SK-MEL-5 (cell line): ENCODE data around the gene TMEM91. TPM values are rescaled to one million over a fixed set of nuclear protein-coding genes. Genes with fewer than 3 reads are reported as not detected.
A peak's percentile ranks its signal among the peaks of the same experiment; 100 is the strongest.
"Not testable (repeated sequence)": the region's sequence is repeated elsewhere in the genome, so short reads cannot be mapped to it uniquely, and the experiment has no call there.

Source experiments
- DNase-seq: peaks from one replicate; pipeline ENCODE4 v3.0.0-alpha.2; 2016; ENCODE audit warnings: low read depth, low spot score
- in situ Hi-C: cut with HindIII; loops from 2 replicates; pipeline ENCODE4 v1.10.0; 2016; ENCODE audit warnings: low sequenced_read_pairs, high pct_unique_total_duplicates, low pct_unique_long_range_greater_than_20kb
- total RNA-seq: library from RNA; depleted of rRNA; stranded (reverse); fragments of >200 nt; shearing (Covaris generic); gene quantifications from 2 replicates; pipeline ENCODE4 v1.2.3, GENCODE V29; 2014

Gene TMEM91
- total RNA-seq, 1 experiment from 2014 or later = 0.26 TPM

DNA sequence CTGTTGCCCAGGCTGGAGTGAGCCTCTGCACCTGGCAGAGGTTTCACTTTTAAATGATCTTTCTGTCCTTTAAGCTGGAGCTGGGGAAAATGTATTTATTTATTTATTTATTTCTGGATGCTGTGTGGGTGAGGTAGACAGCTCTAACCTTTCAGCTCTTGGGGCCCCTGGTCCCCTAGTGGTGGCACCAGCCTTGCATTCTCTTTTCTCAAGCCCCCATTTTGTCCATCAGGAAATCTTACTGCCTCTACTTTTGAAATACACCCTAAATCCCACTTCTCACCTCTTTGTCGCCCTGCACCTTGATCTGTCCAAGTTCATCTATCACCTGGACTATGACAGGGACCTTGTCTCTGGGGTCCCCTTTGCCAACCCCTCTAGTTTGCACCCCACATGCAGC is 10.2 kb upstream of the TMEM91 start:
- in situ Hi-C loops = no loop called here
- no peak for DNase-seq

GRCh38 chr19:41367848-41368301 is 8.5 kb upstream of the TMEM91 start:
- in situ Hi-C loops = no loop called here
- DNase-seq = no peak

DNA sequence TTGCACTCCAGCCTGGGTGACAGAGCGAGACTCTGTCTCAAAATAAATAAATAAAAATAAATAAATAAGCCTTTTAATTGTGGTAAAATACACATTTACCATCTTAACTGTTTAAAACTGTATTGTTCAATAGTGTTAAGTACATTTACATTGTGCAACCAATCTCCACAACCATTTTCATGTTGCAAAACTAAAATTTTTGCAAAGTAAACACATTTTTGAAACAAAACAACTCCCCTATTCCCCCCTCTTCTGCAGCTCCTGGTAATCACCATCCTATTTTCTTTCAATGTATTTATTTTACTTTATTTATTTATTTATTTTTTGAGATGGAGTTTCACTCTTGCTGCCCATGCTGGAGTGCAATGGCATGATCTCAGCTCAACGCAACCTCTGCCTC is 6.6 kb upstream of the TMEM91 start:
- no peak for DNase-seq
- in situ Hi-C loops = no loop called here

DNA sequence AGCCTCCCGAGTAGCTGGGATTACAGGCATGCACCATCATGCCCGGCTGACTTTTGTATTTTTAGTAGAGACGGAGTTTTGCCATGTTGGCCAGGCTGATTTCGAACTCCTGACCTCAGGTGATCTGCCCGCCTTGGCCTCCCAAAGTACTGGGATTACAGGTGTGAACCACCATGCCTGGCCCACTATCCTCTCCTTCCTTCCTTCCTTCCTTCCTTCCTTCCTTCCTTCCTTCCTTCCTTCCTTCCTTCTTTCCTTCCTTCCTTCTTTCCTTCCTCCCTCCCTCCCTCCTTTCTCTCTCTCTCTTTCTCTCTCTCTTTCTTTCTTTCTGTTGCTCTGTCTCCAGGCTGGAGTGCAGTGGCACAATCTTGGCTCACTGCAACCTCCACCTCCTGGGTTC is 5.2 kb upstream of the TMEM91 start:
- DNase-seq, in situ Hi-C loops: not testable (repeated sequence)

GRCh38 chr19:41371541-41371940 is 4.8 kb upstream of the TMEM91 start:
- in situ Hi-C loops = no loop called here
- DNase-seq = no peak

DNA sequence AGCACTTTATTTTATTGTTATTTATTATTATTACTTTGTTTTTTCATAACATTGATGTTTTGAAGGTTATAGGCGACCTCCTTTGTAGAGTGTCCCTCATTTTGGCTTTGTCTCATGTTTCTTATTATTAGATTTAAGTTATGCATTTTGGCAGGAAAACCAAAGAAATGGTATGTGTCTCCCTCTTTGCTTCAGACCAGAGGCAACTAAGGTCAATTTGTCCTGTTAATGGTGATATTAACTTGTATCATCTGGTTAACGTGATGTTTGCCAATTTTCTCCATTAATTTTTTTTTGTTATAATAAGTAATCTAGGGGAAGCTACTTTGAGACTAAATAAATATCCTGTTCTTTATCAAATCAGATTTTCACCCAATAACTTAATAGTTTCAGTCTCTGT is 3.8 kb upstream of the TMEM91 start:
- in situ Hi-C loops = no loop called here

GRCh38 chr19:41373993-41374392 is 2.3 kb upstream of the TMEM91 start:
- DNase-seq = no peak
- in situ Hi-C loops = no loop called here

More for the DNA sequence above, 3.8 kb upstream of the TMEM91 start:
- DNase-seq = no peak

- in situ Hi-C loops = no loop called here
- DNase-seq = no peak
Observed at GRCh38 chr19:41376998-41377365, 649 bp downstream of the TMEM91 start.

DNA sequence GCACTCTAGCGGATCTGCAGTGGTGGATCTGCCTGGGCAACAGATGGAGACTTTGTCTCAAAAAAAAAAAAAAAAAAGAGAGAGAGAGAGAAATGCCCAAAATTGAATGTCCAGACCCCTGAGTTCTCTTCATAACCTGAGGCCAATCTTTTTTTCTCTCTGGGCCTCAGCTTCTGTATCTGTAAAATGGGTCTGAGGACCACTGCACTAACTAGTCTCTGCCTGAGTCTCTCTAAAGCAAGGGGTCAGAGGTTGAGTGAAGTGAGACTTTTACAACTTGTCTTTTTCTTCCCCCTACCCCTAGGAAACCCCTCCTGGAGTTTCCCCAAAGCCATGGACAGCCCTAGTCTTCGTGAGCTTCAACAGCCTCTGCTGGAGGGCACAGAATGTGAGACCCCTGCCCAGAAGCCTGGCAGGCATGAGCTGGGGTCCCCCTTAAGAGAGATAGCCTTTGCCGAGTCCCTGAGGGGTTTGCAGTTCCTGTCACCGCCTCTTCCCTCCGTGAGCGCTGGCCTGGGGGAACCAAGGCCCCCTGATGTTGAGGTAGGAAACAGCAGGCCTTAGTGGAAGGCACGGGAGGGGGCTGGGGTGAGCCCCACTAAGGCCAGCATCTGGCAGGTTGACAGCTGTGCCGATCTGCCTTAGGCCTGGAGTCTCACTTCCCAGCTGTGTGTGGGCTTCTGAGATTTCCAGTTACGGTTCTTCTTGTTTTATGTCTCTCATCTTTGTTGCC is 1.8 kb downstream of the TMEM91 start:
- in situ Hi-C loops = no loop called here
- no peak for DNase-seq

GRCh38 chr19:41381536-41381935 is 5.2 kb downstream of the TMEM91 start:
- in situ Hi-C loops, DNase-seq: not testable (repeated sequence)

DNA sequence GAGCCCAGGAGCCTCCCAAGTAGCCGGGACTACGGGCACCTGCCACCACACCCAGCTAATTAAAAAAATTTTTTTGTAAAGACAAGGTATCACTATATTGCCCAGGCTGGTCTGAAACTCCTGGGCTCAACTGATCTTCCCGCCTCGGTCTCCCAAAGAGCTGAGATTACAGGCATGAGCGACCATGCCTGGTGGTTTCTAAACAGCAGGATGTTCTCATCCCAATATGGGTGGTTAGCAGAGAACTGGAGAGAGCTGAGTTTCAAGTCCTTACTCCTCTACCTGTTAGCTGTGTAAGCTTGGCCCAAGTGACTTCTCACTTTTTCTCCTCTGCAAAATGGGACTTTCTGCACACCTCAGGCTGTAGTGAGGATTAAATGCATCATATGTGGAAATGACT is 8.0 kb downstream of the TMEM91 start:
- no peak for DNase-seq
- in situ Hi-C loops = no loop called here

DNA sequence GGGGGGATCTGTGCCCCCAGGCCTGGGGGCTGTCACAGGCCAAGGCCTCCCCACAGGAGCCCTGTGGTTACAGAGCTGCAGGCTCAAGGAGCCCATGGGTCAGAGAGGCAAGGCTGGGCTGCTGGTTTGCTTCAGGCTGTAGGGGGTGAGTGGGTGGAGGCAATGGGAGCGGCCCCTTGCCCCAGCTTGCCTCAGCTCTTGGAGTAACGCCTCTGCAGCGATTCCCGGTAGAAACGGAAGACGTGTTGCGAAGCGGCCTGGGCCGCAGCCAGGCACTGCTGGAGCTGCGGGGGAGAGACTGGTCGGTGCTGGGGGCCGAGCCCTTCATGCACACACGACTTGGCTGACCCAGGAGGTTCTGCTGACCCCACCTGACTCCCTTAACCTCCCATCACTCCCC is 10.1 kb downstream of the TMEM91 start:
- in situ Hi-C loops = no loop called here
- DNase-seq = no peak

GRCh38 chr19:41391618-41392017 is 15.3 kb downstream of the TMEM91 start:
- DNase-seq = no peak
- in situ Hi-C loops = no loop called here

DNA sequence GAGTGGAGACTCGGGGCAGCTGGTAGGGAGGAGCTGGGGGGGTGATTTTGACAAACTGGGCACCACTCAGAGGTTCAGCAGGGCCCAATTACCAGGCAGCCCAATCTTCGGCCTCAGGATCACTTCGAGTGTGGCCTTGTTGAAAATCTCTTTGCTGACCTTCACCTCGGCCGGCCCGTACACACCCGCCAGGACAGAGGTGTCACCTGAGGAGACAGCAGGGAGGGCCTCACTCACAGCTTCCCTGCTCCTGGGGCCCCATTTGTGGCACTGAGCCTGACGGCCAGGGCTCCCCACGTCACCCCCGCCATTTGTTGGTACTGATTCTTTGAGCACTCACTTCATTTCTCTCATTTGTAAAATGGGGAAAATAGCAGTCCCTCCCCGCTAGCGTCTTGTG is 16.4 kb downstream of the TMEM91 start:
- in situ Hi-C loops = no loop called here
- DNase-seq = no peak

DNA sequence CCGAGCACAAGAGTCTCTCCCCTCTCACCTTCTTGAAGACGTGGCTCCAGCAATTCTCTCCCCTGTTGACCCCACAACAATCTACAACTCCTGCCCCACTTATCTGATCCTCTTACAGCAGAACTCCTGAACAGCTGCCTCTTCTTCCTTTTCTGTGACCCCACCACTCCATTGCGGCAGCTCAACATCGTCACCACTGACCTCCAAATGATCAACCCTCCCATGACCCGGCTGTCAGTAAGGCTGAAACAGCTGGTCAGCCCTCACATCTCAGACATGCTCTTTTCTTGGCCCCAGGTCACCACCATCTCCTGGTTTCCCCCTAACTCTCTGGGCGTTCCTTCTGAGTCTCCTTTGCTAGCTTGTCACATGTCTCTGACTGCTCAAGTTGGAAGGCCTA is 19.0 kb downstream of the TMEM91 start:
- no peak for DNase-seq
- in situ Hi-C loops = no loop called here

DNA sequence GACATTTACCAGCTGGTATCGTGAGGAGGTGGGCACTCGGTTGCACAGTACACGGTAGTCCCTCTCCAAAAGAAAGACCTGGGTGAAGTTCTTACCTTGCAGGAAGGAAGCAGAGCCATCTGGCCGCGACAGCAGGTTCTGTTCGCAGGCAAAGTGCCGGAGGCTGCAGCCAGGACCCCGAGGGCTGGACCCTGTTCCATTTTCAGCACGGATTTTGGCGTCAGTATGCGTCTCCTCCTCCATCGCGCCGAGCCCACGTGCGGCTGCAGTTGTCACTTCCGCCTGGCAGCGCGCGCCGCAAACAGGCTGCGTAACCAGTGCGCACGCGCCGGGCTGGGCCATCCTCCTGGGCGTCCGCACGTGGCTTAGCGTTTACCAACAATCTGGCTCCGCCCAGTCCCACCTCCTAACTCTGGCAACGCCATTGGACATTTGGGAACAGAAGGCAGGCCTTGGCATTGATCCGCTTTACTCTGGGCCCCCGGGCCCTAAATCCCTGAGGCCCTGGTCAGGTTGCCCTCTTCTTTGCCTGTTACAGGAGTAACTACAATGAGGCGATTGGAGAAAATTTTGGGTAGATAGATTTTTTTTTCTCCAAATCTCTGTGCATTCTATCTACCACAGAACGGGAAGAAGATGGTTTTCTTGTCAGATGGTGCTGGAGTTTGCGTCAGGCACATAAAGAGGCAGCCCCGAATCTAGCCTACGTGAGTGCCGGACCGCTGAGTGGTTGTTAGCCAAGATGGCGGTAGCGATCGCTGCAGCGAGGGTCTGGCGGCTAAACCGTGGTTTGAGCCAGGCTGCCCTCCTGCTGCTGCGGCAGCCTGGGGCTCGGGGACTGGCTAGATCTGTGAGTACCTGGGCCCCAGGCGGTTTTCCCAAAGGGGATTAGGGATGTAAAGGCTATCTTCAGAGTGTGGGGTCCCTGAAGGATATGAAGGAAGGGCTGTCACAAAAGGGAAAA is 21.0 kb downstream of the TMEM91 start, which contains the start of the genes BCKDHA and EXOSC5:
Gene BCKDHA (plus strand): TSS at position 733 of the 964 bp plus-strand sequence. CDS start 10 bp downstream, at position 743.
Gene EXOSC5 (minus strand): TSS at position 274 of the 964 bp plus-strand sequence. CDS start 31 bp downstream, at position 243.
- in situ Hi-C loops = no loop called here
- DNase-seq = peak; percentile 99

- in situ Hi-C loops = no loop called here
- DNase-seq = no peak
Observed at GRCh38 chr19:41398050-41398418, 21.7 kb downstream of the TMEM91 start.

GRCh38 chr19:41398598-41398997 is 22.3 kb downstream of the TMEM91 start:
- no peak for DNase-seq
- in situ Hi-C loops = no loop called here
